Measurements from ENCODE around the gene NDOR1. TPM values are rescaled to one million over a fixed set of nuclear protein-coding genes. Genes with fewer than 3 reads are reported as not detected.
"Not testable (repeated sequence)": the region's sequence is repeated elsewhere in the genome, so short reads cannot be mapped to it uniquely, and the experiment has no call there.

The NDOR1 gene
- total RNA-seq, 8 experiments from 2014 or later: 5.1 to 25.3 (median 8.6) TPM

DNA sequence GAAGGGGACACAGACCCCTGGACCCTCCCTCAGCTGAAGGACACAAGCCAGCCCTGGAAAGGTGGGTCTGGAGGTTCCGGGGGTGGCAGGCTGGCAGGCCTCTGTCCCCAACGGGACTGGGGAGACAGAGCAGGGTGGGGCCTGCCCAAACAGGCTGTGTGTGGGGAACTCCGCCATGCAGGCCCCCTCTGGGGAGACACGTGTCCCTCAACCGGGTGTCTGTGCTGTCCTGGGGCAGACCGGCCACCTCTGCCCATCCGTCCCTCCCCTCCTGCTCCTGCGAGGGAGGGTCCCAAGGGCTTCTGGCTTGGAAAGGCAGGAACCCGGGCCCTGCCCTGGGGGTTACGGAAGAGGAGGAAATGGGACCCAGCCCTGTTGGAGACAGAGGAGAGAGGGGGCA lies 26.6 kb downstream of the NDOR1 start:
- 70% methylated on average over 5 of the region's 10 CpGs; no CpG with 5 or more reads in 9 of the 10 experiments for WGBS, 10 experiments
- in situ Hi-C loops (cut with MboI; ENCODE audit: low pct_unique_long_range_greater_than_20kb in 2 of 9, low sequenced_read_pairs in 9 of 9, unreplicated experiment in 9 of 9): loop anchor here in 1 of 9 experiments (25.0 kb wide), 1 partner anchor 120 kb away; the partner anchor contains the start of gene DPP7
- Histone ChIP-seq H3K4me1 (replicated peaks in 1 of 2) (peaks cover 5 to 11% of the 10 kb centered on the region in 2 donors), H3K27ac (no peak overlapping the region), H3K4me3 (no peak overlapping the region)
- no peak for ATAC-seq (replicated peaks in 6 of 8)

GRCh38 chr9:137232510-137232909 lies 27.0 kb downstream of the NDOR1 start:
- 0 to 87% methylated on average over 1 to 3 of the region's 24 CpGs; no CpG with 5 or more reads in 8 of the 10 experiments for WGBS, 10 experiments
- in situ Hi-C loops (cut with MboI; ENCODE audit: low pct_unique_long_range_greater_than_20kb in 2 of 9, low sequenced_read_pairs in 9 of 9, unreplicated experiment in 9 of 9): loop anchor here in 1 of 9 experiments (25.0 kb wide), 1 partner anchor 120 kb away; the partner anchor contains the start of gene DPP7

GRCh38 chr9:137233143-137233980 lies 27.9 kb downstream of the NDOR1 start:
- WGBS, 10 experiments: 50 to 60% methylated on average over 1 to 2 of the region's 40 CpGs; no CpG with 5 or more reads in 8 of the 10 experiments
- H3K27ac ChIP-seq: no peak overlapping the region
- peaks cover 5 to 13% of the 10 kb centered on the region in 2 donors for H3K4me1 ChIP-seq (replicated peaks in 1 of 2)
- in situ Hi-C loops (cut with MboI; ENCODE audit: low pct_unique_long_range_greater_than_20kb in 2 of 9, low sequenced_read_pairs in 9 of 9, unreplicated experiment in 9 of 9): loop anchor here in 1 of 9 experiments (25.0 kb wide), 1 partner anchor 121 kb away; the partner anchor contains the start of gene DPP7
- no peak for ATAC-seq (replicated peaks in 6 of 8)
- H3K4me3 ChIP-seq: no peak overlapping the region

More at GRCh38 chr9:137232510-137232909, 27.0 kb downstream of the NDOR1 start:
- Histone ChIP-seq H3K27ac (no peak overlapping the region), H3K4me3 (no peak overlapping the region), H3K4me1 (replicated peaks in 1 of 2) (peaks cover 5 to 13% of the 10 kb centered on the region in 2 donors)
- ATAC-seq (replicated peaks in 6 of 8): no peak

GRCh38 chr9:137234055-137234697 lies 28.7 kb downstream of the NDOR1 start:
- Histone ChIP-seq H3K4me3 (no peak overlapping the region), H3K27ac (no peak overlapping the region), H3K4me1 (replicated peaks in 1 of 2) (peaks cover 5 to 14% of the 10 kb centered on the region in 2 donors)
- 60 to 82% (median 80%) methylated on average over 1 to 19 of the region's 40 CpGs; no CpG with 5 or more reads in 5 of the 10 experiments for WGBS, 10 experiments
- in situ Hi-C loops (cut with MboI; ENCODE audit: low pct_unique_long_range_greater_than_20kb in 2 of 9, low sequenced_read_pairs in 9 of 9, unreplicated experiment in 9 of 9): loop anchor here in 1 of 9 experiments (25.0 kb wide), 1 partner anchor 122 kb away; the partner anchor contains the start of gene DPP7
- ATAC-seq (replicated peaks in 6 of 8): no peak

DNA sequence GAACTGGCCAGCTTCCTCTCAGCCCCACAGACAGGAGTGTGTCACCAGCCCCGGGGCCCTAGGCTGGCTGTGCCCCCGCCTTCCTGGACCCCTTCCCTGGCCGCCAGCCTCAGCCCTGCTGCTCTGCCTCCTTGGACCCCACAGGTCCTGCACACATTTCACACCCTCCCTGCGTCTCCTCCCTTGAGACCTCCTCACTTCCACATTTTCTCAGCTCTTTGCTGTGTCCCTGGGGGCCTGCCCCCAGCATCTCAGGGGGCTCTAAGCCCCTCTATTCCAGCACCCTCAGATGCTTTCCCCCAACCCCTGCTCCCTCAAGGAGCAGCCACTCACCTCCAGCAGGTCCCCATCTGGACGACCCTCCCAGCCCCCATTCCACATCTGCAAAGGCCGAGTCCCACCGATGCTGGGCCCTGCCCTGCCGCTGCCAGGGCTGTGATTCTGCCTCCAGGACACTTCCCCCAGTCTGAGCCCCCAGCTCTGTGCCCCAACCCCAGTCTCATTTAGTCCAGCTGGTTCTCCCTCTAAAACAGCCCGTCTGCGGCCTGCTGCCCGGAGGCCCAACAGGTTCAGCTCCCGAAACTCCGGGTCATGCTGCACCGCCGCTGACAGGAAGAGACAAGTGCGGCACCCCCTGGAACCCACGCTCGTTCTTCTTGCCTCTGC lies 29.4 kb downstream of the NDOR1 start:
- H3K4me3 ChIP-seq: no peak overlapping the region
- in situ Hi-C loops (cut with MboI; ENCODE audit: low pct_unique_long_range_greater_than_20kb in 2 of 9, low sequenced_read_pairs in 9 of 9, unreplicated experiment in 9 of 9): loop anchor here in 1 of 9 experiments (25.0 kb wide), 1 partner anchor 123 kb away; the partner anchor contains the start of gene DPP7
- peaks cover 9 to 19% of the 10 kb centered on the region in 2 donors for H3K4me1 ChIP-seq (replicated peaks in 1 of 2)
- WGBS, 10 experiments: 80 to 90% (median 83%) methylated on average over 1 to 2 of the region's 18 CpGs; no CpG with 5 or more reads in 7 of the 10 experiments
- no peak overlapping the region for H3K27ac ChIP-seq
- ATAC-seq (replicated peaks in 6 of 8): no peak

- Histone ChIP-seq H3K4me3 (no peak overlapping the region), H3K4me1 (replicated peaks in 1 of 2) (peaks cover 9 to 19% of the 10 kb centered on the region in 2 donors), H3K27ac (no peak overlapping the region)
- in situ Hi-C loops (cut with MboI; ENCODE audit: low pct_unique_long_range_greater_than_20kb in 2 of 9, low sequenced_read_pairs in 9 of 9, unreplicated experiment in 9 of 9): loop anchor here in 1 of 9 experiments (25.0 kb wide), 1 partner anchor 123 kb away; the partner anchor contains the start of gene DPP7
- 40 to 100% methylated on average over 1 to 2 of the region's 35 CpGs; no CpG with 5 or more reads in 8 of the 10 experiments for WGBS, 10 experiments
- ATAC-seq (replicated peaks in 6 of 8): no peak
These were observed 30.1 kb downstream of the NDOR1 start for GRCh38 chr9:137235424-137236237.

GRCh38 chr9:137236238-137236935 lies 30.9 kb downstream of the NDOR1 start:
- H3K4me3 ChIP-seq: no peak overlapping the region
- peak; percentile 4 to 46 (median 21) for ATAC-seq (replicated peaks in 6 of 8)
- in situ Hi-C loops (cut with MboI; ENCODE audit: low pct_unique_long_range_greater_than_20kb in 2 of 9, low sequenced_read_pairs in 9 of 9, unreplicated experiment in 9 of 9): loop anchor here in 1 of 9 experiments (25.0 kb wide), 1 partner anchor 124 kb away; the partner anchor contains the start of gene DPP7
- peak overlapping the region in 1 of 2 donors; percentile 8 for H3K27ac ChIP-seq
- peaks cover 9 to 19% of the 10 kb centered on the region in 2 donors for H3K4me1 ChIP-seq (replicated peaks in 1 of 2)
- 0 to 40% methylated on average over 1 to 5 of the region's 31 CpGs; no CpG with 5 or more reads in 8 of the 10 experiments for WGBS, 10 experiments

DNA sequence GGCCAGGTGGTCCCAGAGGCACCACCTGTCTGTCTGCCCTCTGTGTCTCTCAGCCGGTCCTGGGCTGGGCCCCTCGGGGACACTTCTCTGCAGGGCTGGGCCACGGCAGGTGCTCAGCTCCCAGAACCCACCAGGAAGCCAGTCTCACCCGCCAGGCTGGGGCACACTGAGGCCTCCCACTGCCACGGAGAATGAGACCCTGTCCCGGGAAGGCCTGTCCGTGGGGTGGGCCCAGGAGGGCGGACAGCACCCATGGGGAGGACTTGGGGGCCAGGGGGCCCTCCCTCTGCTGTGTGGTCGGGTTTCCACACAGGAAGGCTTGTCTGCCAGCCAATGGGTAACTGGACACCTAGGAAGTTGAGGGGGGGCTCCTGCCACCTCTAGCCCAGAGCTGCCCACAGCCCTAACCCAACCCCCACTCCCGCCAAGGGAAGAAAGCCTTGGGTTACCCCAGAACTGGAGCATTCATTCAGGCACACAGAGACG lies 31.5 kb downstream of the NDOR1 start:
- Histone ChIP-seq H3K4me1 (replicated peaks in 1 of 2) (peaks cover 9 to 19% of the 10 kb centered on the region in 2 donors), H3K27ac (peak overlapping the region in 1 of 2 donors; percentile 8), H3K4me3 (no peak overlapping the region)
- WGBS, 10 experiments: 47% methylated on average over 3 of the region's 11 CpGs; no CpG with 5 or more reads in 9 of the 10 experiments
- ATAC-seq (replicated peaks in 6 of 8): no peak
- in situ Hi-C loops (cut with MboI; ENCODE audit: low pct_unique_long_range_greater_than_20kb in 2 of 9, low sequenced_read_pairs in 9 of 9, unreplicated experiment in 9 of 9): loop anchor here in 1 of 9 experiments (25.0 kb wide), 1 partner anchor 125 kb away; the partner anchor contains the start of gene DPP7

- WGBS, 10 experiments: 49 to 100% (median 85%) methylated on average over 1 to 3 of the region's 13 CpGs; no CpG with 5 or more reads in 4 of the 10 experiments
- H3K4me3 ChIP-seq: no peak overlapping the region
- H3K4me1 ChIP-seq (replicated peaks in 1 of 2): peaks cover 13 to 27% of the 10 kb centered on the region in 2 donors
- in situ Hi-C loops (cut with MboI; ENCODE audit: low pct_unique_long_range_greater_than_20kb in 2 of 9, low sequenced_read_pairs in 9 of 9, unreplicated experiment in 9 of 9): loop anchor here in 1 of 9 experiments (25.0 kb wide), 1 partner anchor 126 kb away; the partner anchor contains the start of gene DPP7
- H3K27ac ChIP-seq: no peak overlapping the region
- ATAC-seq (replicated peaks in 6 of 8): no peak
These were observed 32.5 kb downstream of the NDOR1 start for GRCh38 chr9:137237759-137238726.

DNA sequence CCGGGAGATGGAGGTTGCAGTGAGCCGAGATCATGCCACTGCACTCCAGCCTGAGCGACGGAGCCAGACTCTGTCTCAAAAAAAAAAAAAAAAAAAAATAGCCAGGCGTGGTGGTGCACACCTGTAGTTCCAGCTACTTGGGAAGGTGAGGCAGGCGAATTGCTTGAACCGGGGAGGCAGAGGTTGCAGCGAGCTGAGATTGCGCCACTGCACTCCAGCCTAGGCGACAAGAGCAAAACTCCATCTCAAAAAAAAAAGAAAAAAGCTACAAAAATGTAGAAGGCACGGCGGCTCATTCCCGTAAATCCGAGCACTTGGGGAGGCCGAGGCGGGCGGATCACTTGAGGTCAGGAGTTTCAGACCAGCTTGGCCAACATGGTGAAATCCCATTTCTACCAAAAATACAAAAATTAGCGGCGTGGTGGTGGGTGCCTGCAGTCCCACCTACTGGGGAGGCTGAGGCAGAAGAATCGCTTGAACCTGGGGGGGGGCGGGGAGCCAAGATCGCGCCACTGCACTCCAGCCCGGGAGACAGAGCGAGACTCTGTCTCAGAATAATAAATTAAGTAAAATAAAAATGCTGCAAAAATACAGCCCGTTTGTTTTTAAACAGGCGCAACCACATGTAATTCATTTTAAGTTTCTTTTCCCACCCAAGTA lies 34.2 kb downstream of the NDOR1 start:
- Histone ChIP-seq H3K4me1 (replicated peaks in 1 of 2) (peaks cover 13 to 27% of the 10 kb centered on the region in 2 donors), H3K4me3 (peak overlapping the region; percentile 43 to 64 (median 56)), H3K27ac (peak overlapping the region; percentile 83 to 92)
- 13 to 94% (median 52%) methylated on average over 3 to 18 of the region's 27 CpGs for WGBS, 10 experiments
- in situ Hi-C loops (cut with MboI; ENCODE audit: low pct_unique_long_range_greater_than_20kb in 2 of 9, low sequenced_read_pairs in 9 of 9, unreplicated experiment in 9 of 9): loop anchor here in 1 of 9 experiments (25.0 kb wide), 1 partner anchor 127 kb away; the partner anchor contains the start of gene DPP7
- not testable (repeated sequence) for ATAC-seq (replicated peaks in 6 of 8)
